HG03439 (cell line): Measurements from ENCODE around the gene SCMH1.
"Not testable (repeated sequence)": the region's sequence is repeated elsewhere in the genome, so short reads cannot be mapped to it uniquely, and the experiment has no call there.

Experiments used
- ATAC-seq: cut with Tn5 transposase; IDR thresholded peaks from one replicate; pipeline ENCODE4 v1.9.1; 2021; ENCODE audit warnings: mild to moderate bottlenecking, moderate library complexity; ENCODE audit not compliant: unreplicated experiment

The SCMH1 gene

DNA sequence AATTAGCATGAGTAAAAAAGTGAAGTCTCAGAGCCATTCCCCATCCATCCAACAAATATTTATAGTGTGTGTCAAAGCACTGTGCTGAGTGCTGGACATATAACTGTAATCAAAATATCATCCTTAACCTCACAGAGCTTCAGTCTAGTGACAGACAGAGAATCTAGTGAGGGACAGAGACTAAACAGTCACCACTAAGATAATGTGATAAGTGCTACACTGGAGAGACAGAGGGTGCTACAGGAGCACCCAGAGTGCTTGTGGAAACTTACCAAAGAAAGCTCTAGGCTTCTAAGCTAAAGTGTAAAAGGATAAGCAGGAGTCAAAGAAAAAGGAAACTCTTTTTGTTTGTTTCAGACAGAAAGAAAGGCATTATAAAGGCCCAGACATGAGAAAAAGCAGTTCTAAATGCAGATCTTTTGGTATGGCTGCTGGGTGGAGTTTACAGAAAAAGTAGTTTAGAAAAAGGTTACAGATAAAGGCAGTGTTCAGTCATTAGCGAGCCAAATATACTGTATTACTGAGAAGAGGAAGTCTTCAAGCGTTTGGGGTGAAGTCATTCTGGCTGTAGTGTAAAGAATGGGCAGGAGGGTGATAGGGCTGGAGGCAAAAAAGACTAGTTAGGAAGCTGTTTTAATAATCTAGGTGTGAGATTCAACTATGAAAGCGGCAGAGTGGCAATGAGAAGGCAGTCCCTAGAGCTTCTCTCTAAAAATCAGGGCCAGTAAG is 83.8 kb downstream of the SCMH1 start:
- no peak for ATAC-seq

DNA sequence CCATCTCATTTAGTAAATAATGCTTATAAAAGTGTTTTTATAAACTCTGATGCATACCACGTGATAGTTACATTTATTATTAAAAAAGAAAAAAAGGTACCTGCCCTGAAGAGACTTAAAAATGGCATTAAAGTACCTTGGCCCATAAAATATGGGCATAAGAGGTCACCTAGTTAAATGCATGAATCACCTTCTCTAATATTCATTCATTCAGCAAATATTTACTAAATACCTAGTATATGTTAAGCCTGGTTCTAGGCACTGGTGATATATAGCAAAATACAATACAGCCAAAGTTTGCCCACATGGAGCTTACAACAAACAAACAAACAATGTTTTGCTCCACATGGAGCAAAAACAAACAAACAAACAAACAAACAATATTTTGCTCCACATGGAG is 87.0 kb downstream of the SCMH1 start:
- ATAC-seq = no peak

DNA sequence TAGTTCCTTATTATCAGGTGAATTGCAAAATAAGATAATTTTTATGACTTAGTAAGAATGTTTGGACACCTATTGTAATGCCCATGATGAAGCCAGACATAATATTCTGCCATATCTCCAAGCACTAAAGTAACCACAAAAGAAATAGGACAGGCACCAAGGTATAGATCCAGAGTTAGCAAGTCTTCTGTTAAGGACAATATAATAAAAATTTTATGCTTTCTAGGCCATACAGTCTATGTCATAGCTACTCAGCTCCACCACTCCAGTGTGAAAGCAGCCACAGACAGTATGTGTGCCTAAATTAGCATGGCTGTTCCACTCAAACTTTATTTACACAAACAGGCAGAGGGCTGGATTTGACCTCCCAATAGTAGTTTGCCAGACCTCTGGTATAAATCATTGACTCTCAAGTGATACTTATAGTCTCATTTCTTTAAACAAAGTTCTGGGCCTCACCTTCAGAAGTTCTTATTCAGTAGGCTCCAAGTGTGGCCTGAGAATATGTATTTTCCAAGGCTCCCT is 88.3 kb downstream of the SCMH1 start:
- no peak for ATAC-seq

DNA sequence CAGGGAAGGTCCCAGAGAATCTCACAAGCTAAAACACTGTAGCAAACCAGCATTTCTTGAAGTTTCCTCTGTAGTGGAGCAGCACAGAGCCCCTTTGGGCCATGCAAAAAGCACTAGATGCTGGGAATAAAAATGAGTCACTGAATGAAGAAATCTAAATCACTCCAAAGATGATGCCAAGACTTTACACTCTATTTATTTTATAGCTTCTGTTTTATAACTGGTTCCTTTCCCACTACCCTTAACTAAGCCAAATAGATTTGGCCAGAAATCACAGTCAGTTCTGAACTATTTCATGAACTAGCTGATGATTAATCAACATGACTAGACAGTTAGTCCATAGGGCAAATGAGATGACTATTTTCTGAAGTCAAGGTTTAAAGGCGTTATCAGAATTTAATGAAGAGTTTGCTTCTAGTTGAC is 89.5 kb downstream of the SCMH1 start:
- no peak for ATAC-seq

DNA sequence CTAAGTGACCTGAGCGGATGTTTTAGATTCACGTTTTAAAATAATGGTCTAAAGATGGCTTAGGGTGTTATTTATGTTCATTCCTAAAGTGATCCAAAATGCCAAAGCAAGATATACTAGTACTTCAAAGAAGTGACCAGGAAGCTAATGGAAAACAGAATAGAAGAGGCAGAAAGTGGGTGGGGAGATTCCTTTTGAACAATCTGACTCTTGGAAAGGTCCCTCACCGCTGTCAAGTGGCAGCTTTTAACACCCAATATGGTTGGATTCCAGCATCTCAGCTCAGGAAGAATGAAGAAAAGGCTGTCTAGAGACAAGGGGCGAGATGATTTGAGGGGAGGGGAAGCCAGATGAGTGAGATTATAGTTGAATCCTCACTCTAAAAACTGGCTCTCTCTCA is 90.3 kb downstream of the SCMH1 start:
- ATAC-seq = no peak

DNA sequence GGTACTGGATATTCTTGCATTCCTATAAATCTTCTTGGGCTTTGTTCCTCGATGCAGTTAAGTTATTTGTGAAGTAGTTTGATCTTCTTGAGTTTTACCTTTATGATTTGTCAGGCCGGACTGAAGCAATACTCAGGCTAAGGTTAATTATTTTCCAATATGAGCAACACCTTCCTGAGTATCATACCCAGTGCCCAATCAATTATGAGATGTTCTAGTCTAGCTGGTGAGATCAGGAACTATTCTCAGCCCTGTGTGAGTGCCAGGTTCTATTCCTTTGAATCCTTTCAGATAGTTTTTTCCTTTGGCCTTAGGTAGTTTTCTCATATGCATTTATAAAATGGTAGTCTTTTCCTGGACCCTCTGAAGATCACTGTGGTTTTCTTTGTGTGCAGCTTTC is 92.5 kb downstream of the SCMH1 start:
- no peak for ATAC-seq

DNA sequence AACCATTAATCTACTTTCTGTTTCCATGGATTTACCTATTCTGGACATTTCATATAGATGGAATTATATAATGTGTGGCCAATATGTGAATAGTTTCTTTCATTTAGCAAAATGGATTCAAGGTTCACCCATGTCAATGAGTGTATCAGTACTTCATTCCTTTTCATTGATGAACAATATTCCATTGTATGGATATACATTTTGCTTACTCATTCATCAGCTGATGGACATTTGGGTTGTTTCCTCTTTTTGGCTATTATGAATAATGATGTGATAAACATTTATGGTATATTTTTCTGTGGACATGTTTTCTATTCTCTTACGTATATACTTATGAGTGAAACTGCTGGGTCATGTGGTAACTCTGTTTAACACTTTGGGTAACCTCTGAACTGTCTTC is 97.8 kb downstream of the SCMH1 start:
- ATAC-seq = no peak

DNA sequence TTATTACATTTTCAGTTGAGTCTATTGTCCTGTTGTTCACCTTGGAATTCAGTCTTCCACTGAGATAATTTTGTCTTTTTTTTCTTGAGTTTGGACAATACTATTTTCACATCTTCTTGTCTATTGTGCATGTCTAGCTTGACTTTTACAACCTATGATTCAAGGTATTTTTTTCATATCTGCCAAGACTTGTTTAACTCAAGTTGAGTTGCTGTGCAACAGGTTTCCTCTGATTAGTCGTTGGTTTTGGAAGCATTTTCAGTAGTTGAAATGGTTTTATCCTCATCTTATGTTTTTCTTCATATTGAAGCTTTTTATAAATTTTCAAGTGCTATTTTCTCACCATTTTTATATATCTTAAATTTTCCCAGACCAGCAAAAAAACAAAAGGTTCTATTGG is 103.6 kb downstream of the SCMH1 start:
- no peak for ATAC-seq

DNA sequence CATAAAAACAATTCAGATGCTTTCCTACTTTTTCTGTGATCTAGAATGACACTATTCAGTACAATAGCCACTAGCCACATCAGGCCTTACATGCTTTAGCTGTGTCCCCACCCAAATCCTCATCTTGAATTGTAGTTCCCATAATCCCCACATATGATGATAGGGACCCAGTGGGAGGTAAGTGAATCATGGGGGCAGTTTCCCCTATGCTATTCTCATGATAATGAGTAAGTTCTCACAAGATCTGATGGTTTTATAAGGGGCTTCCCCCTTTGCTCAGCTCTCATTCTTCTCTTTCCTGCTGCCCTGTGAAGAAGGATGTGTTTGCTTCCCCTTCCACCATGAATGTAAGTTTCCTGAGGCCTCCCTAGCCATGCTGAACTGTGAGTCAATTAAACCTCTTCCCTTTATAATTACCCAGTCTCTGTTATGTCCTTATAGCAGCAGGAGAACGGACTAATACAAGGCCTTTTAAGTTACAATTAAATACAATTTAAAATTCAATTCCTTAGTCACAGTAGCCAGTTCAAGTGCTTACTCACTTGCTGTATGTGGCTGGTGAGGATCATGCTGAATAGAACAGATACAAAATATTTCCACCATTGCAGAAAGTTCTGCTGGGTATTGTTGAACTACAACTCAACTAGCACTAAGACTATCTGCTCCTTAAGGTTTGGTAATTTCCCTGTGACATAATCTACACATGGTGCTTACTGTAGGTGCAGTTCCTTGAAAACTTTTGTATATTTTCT is 106.7 kb downstream of the SCMH1 start:
- ATAC-seq = no peak

DNA sequence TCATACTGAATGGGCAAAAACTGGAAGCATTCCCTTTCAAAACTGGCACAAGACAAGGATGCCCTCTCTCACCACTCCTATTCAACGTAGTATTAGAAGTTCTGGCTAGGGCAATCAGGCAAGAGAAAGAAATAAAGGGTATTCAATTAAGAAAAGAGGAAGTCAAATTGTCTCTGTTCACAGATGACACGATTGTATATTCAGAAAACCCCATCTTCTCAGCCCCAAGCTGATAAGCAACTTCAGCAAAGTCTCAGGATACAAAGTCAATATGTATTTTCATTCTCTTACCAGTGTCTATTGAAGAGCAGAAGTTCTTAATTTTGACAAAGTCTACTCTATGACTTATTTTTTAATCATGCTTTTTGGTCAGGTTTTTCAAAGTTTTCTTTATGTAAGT is 107.8 kb downstream of the SCMH1 start:
- ATAC-seq = not testable (repeated sequence)

DNA sequence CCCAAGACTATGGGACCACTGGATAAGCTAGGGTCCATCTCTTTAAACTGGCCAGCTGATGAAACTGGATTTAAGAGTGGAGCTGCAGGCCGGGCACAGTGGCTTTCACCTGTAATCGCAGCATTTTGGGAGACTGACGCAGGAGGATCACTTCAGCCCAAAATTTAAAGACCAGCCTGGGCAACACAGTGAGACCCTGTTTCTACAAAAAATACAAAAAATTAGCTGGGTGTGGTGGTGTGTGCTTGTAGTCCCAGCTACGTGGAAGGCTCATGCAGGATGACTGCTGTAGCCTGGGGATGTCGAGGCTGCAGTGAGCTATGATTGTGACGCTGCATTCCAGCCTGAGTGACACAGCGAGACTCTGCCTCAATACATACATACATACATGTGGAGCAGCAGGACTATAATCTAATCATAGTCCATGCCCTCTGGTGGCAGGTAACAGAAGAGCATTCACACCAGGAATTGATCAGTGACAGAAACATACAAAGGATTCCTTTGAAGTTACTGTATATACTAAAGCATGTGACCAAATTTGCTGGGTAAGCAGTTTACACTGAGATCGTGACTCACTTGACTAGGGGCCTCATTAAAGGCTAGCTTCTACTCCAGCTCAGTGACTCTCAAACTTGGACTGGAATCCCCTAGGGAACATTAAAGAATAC is 119.1 kb downstream of the SCMH1 start:
- no peak for ATAC-seq

DNA sequence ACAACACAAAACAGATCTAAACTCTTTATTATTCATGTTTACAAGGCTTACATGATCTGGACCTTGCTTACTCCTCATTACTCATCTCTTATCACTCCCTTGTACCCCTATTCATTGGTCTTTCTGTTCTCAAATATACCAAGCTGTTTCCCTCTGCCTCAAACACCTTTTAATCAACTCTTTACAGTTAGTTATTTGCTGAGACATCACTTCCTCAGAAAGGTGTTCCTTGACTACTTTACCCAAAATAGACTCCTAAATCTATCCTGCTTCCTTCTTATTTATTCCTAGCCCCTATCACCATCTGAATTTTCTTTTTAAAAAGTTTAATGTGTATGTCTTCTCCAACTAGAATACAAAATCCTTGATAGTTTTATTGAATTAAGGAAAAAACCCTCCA is 120.0 kb downstream of the SCMH1 start:
- no peak for ATAC-seq

DNA sequence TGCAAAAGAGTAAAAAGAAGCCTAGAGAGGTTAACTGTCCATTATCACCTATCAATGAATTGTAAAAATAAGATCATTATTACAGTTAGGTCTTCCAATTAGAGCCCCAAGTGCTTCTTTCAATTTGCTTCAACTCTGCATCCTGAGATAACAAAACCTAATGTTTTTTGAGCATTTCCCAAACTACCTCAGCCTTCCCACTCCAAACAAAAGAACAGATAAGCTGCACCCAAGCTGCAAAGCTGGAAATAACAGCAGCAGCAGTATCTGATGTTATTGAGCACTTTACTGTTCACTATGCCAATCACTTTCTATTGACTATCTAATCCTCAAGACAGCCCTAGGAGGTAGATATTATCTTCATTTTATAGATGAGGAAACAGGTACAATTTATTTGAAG is 123.5 kb downstream of the SCMH1 start:
- ATAC-seq = no peak

DNA sequence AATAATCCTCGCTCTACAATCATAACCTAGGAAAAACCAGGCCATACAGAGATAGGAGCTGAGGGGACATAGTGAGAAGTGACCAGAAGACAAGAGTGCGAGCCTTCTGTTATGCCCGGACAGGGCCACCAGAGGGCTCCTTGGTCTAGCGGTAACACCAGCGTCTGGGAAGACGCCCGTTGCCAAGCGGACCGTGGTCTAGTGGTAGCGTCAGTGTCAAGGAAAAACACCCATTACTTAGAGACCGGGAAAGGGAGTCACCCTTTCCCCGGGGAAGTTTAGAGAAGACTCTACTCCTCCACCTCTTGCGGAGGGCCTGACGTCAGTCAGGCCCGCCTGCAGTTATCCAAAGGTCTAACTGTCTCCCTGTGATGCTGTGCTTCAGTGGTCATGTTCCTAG is 124.9 kb downstream of the SCMH1 start:
- not testable (repeated sequence) for ATAC-seq

DNA sequence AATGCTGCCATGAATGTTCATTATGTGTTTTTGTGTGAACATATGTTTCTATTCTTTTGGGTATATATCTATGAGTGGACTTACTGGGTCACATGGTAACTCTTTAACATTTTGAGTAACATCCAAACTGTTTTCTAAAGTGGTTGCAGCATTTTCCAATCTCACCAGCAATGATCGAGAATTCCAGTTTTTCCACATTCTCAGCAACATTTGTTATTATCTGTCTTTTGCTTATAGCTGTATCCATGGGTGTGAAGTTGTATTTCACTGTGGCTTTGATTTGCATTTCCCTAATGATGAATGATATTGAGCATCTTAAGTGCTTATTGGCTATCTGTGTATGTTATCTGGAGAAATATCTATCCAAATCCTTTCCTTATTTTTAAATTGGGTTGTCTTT is 131.4 kb downstream of the SCMH1 start:
- ATAC-seq = no peak

DNA sequence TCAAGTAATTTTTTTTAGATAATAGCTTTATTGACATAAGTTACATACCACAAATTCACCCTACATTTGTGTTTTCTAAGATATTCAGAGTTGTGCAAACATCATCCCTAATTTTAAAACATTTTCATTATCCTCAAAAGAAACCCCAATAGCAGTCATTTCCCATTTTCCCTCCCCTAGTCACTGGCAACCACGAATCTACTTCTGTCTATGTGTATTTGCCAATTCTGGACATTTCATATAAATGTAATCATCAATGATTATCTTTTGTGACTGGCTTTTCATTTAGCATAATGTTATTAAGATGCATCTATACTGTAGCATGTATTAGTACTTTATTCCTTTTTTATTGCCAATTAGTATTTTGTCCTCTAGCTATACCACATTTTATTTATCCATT is 131.8 kb downstream of the SCMH1 start:
- ATAC-seq = no peak

DNA sequence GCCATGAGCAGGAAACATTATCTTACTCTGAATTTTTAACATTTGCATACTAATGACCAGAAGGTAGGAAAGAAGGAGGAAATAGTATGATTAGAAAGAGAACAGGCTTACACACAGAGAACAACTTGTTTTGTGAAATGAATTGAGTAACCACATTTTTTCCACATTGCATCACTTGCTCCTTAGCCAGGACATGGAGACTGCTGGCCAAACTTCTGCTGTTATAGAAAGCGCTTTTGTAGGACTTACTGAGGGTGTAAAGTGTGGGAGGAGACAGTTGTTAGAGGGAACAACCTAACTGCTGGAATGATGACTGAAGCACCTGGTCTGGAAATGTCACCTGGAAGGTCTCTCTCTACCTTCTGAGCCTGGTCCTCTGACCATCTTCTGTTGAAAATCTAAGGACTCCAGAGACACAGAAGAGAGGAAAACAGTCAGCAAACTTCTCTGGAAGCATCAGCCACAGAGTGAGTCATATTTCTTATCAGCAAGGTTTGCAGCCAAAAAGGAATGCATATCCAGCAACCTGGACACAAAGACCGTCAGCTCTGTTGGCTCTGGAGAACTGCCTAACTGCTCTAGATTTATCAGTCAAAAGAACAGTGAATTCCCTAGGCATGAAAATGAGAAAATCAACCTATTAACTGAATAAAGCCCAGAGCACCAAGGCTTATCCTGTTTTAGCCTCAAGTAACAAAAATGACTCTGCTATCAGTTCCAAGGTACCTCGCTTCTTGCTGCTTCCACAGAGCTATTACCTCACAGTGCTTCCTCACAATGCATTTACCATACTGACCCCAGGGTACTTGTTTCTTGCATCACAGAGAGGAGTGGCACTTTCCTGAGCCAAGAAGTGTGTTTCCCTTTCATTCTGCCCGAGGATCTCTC is 132.6 kb downstream of the SCMH1 start:
- no peak for ATAC-seq

DNA sequence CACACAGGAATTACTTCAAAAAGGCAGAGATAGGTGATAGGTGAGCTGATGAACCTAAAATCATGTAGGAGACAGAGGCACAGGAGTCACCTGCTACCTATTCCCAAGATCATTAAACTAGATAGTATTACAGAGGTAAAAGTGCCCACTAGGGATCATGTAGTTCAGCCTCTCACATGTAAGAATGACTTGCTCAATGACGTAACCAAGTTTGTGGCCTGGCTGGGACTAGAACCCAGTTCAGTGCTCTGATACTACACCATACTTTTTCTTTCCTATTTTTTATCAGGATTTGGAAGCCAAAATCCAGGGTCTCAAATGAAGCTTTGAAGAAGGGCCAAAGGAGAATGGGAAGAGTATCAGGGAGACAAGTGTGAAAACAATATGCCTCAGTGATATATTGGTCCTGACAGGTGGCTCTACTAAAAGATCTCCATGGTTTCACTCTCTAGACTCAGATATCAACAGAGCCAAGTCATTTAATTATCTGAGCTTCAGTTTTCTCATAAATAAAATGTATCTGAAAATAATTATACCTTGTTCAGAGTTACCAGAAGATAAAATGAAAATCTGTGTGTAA is 133.3 kb downstream of the SCMH1 start:
- ATAC-seq = no peak

DNA sequence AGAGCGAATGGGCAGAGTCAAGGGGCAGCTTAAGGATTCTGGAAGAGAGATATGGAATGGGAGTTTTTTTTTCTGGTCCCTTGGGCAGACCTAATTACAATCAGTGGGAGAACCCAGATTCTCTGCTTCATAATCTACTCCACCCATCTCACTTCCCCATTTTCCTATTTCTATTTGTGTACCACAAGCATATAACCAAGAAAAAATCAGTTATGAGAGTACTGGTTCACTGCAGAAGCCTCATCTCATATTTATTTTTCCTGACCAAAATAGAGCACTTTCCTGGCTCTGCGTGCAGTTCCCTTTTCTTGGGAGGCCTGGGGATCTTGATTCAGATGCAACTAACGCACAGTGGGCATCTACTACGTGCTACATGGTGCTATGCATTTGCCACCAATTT is 138.3 kb downstream of the SCMH1 start:
- ATAC-seq = no peak

DNA sequence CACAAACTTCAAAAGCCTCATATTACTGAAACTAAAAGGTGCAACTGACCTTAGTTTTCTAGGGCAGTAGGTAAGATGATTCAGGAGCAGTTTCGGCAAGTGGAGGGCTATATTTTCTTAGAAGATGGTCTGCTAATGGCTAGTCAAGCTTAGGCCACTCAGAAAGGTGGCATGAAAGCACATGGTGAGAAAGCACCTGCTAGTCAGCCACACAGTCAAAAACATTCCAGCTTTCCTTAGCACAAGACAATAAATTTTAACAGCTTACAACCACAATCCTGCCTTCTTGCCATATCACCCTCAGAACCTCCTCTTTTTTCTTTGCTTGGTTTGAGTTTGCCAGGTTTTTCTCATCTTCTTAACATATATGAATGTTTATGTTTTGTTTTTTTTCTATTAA is 139.5 kb downstream of the SCMH1 start:
- ATAC-seq = no peak
